ENCODE measurements around the gene G3BP1. TPM values are rescaled to one million over a fixed set of nuclear protein-coding genes. Genes with fewer than 3 reads are reported as not detected.
A peak's percentile ranks its signal among the peaks of the same experiment; 100 is the strongest.
"Not testable (repeated sequence)": the region's sequence is repeated elsewhere in the genome, so short reads cannot be mapped to it uniquely, and the experiment has no call there.

The G3BP1 gene
- total RNA-seq, 2 experiments from 2014 or later: 212 to 221 TPM

- no peak overlapping the region for H3K27ac Mint-ChIP-seq
These were observed 39.1 kb downstream of the G3BP1 start for GRCh38 chr5:151810897-151811296.

DNA sequence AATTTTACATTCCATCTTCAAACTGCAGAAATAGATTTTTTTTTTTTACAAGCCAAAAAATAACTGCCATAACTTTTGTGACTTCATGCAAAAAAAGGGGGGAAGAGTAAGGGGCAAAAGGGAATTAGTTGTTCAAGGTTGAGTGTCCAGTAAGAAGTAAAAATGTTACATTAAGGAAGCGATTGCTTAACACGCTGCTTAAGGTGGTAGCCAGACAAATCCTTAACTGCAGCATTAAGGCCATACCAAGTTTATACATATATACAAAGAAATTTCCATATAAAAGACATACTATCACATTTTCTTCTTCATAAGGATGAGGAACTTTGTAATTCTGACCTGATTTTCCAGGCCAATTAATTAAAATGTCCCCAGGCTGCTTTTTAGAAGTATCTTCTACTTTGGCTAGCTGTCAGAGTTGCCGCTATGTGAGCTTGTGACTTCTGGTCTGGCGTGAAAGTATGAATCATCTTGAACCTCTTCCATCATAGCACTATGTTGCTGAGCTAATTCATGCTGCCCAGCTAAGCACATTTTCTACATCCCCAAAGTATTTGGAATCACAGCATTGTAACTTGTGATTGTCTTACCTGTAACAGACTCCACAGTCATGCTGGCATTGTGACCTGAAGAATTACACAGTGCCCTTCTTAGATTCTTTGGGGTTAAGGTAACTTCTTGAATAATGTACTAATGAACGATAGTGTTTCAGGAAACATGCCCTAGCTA, 40.0 kb downstream of the G3BP1 start:
- Mint-ChIP-seq H3K4me1 (peaks cover 3% of the 10 kb centered on the region), H3K27me3 (no peaks in the 10 kb centered on the region), H3K27ac (no peak overlapping the region), H3K36me3 (ENCODE audit: low read depth) (peaks cover 77% of the 10 kb centered on the region), H3K4me3 (no peak overlapping the region), H3K9me3 (peaks cover 2% of the 10 kb centered on the region)
- ChIA-PET POLR2A (no interaction called here), CTCF (interaction anchor here (1.2 to 1.7 kb wide), 2 partner anchors 8 to 13 kb away, joined by 3 to 4 read pairs; no protein-coding TSS in a partner anchor)
- no peak for DNase-seq

More at GRCh38 chr5:151810897-151811296, 39.1 kb downstream of the G3BP1 start:
- Mint-ChIP-seq H3K9me3 (peaks cover 2% of the 10 kb centered on the region), H3K4me1 (peaks cover 6% of the 10 kb centered on the region), H3K27me3 (no peaks in the 10 kb centered on the region), H3K36me3 (ENCODE audit: low read depth) (peaks cover 80% of the 10 kb centered on the region), H3K4me3 (no peak overlapping the region)
- ChIA-PET CTCF (interaction anchor here (1.7 kb wide), 1 partner anchor 12 kb away, joined by 4 read pairs; no protein-coding TSS in a partner anchor), POLR2A (no interaction called here)
- no peak for DNase-seq

- H3K4me3 Mint-ChIP-seq: no peak overlapping the region
- H3K27ac Mint-ChIP-seq: no peak overlapping the region
- peaks cover 2% of the 10 kb centered on the region for H3K4me1 Mint-ChIP-seq
- ChIA-PET POLR2A (no interaction called here), CTCF (interaction anchor here (1.2 kb wide), 1 partner anchor 9 kb away, joined by 3 read pairs; no protein-coding TSS in a partner anchor)
- no peak for DNase-seq
- peaks cover 2% of the 10 kb centered on the region for H3K9me3 Mint-ChIP-seq
- peaks cover 68% of the 10 kb centered on the region for H3K36me3 Mint-ChIP-seq (ENCODE audit: low read depth)
- no peaks in the 10 kb centered on the region for H3K27me3 Mint-ChIP-seq
These were observed 41.1 kb downstream of the G3BP1 start for GRCh38 chr5:151812757-151813309.

GRCh38 chr5:151815051-151815450, 43.3 kb downstream of the G3BP1 start:
- Mint-ChIP-seq H3K27me3 (no peaks in the 10 kb centered on the region), H3K4me3 (no peak overlapping the region), H3K27ac (no peak overlapping the region), H3K4me1 (no peaks in the 10 kb centered on the region), H3K36me3 (ENCODE audit: low read depth) (peaks cover 48% of the 10 kb centered on the region), H3K9me3 (peaks cover 2% of the 10 kb centered on the region)
- no peak for DNase-seq
- ChIA-PET POLR2A (no interaction called here), CTCF (interaction anchor here (2.6 kb wide), 1 partner anchor 10 kb away, joined by 13 read pairs; no protein-coding TSS in a partner anchor)

DNA sequence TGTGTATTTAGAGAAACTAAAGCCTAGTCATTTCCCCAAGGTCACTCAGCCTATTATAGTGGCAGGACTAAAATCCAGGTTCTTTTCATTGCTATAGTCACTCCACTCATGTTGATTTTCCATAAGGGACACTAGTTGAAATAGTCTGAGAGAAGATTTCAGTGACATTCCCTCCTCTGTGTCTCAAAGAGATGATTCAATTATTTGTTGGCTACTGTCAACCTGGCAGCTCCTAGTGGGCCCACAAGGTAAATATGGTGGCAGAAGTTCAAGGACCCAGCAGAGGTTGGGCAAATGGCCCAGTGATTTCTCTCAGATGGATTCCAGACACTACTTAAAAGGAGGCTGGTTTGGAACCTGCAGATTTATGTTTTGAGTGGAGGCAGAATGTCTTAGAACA, 48.1 kb downstream of the G3BP1 start:
- ChIA-PET CTCF (no interaction called here), POLR2A (no interaction called here)

DNA sequence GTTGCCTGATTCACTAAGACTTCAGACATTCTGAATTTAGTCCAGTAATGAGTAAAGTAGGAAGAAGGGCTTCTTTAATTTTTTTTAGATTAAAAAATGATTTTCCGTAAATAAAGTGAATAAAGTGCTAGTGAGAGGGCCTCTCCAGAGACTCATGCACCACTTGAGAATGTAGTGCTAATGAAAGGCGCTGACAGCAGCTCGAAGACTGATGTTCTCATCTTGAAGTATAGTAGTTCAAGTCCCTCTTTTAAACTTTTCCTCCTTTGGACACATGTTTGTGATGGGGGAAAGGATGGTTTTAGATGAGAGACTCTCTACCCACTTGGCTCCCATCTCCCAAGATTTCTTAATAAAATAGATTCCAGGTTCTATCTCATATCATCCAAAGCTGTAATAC, 48.5 kb downstream of the G3BP1 start:
- H3K27me3 Mint-ChIP-seq: no peaks in the 10 kb centered on the region

More for the DNA sequence above, 48.1 kb downstream of the G3BP1 start:
- no peak overlapping the region for H3K4me3 Mint-ChIP-seq
- peak overlapping the region; percentile 11 for H3K27ac Mint-ChIP-seq
- H3K36me3 Mint-ChIP-seq (ENCODE audit: low read depth): peaks cover 13% of the 10 kb centered on the region
- H3K27me3 Mint-ChIP-seq: no peaks in the 10 kb centered on the region
- H3K9me3 Mint-ChIP-seq: no peaks in the 10 kb centered on the region
- no peak for DNase-seq
- no peaks in the 10 kb centered on the region for H3K4me1 Mint-ChIP-seq

DNA sequence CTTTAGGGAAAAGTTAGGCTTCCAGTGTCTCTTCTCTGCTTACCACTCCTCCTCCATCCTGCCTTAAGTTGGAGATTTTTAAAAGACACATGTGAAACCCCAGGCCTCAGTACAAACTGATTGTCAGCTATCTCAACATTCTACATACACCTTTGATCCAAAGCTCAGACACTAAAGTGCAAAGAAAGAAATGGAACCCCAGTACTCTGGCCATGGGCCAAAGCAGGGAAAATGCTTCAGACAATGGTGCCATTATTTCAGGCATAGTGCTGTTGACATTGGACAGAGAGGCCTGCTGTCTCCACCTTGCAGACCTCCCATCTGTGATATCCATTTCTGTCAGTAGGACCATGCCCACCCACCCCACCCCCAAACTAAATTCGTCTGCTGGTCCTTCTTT, 49.1 kb downstream of the G3BP1 start:
- Mint-ChIP-seq H3K4me3 (no peak overlapping the region), H3K27ac (no peak overlapping the region), H3K36me3 (ENCODE audit: low read depth) (peaks cover 9% of the 10 kb centered on the region), H3K27me3 (no peaks in the 10 kb centered on the region), H3K4me1 (no peaks in the 10 kb centered on the region), H3K9me3 (no peaks in the 10 kb centered on the region)
- CTCF ChIA-PET: no interaction called here
- POLR2A ChIA-PET: interaction anchor here (0.6 kb wide), 1 partner anchor 13 kb away, joined by 6 read pairs; no protein-coding TSS in a partner anchor
- DNase-seq: no peak

More for the DNA sequence above, 48.5 kb downstream of the G3BP1 start:
- H3K27ac Mint-ChIP-seq: no peak overlapping the region
- DNase-seq: no peak
- CTCF ChIA-PET: no interaction called here
- peaks cover 9% of the 10 kb centered on the region for H3K36me3 Mint-ChIP-seq (ENCODE audit: low read depth)
- H3K4me1 Mint-ChIP-seq: no peaks in the 10 kb centered on the region
- no peak overlapping the region for H3K4me3 Mint-ChIP-seq
- H3K9me3 Mint-ChIP-seq: no peaks in the 10 kb centered on the region
- POLR2A ChIA-PET: interaction anchor here (0.6 kb wide), 1 partner anchor 14 kb away, joined by 6 read pairs; no protein-coding TSS in a partner anchor

DNA sequence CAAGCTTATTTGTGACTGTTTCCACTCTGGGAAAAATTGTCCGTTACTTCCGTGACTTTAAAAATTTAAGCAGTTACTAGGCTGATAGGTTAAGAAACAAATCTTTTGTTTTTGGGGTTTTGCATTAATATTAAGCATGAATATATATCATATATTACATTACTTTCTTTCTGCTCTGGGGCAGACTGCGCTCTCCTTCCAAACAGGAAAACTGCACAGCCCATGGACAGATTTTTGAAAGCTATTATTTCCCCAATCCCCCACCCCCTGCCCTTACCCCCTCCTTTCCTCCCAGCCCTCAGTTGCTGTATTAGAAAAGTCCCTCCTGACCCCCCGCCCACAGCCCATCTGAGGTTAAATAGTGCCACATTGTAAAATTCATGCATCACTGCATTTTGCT, 50.4 kb downstream of the G3BP1 start:
- ChIA-PET POLR2A (no interaction called here), CTCF (no interaction called here)
- DNase-seq: no peak
- Mint-ChIP-seq H3K27me3 (no peaks in the 10 kb centered on the region), H3K36me3 (ENCODE audit: low read depth) (peaks cover 6% of the 10 kb centered on the region), H3K4me1 (no peaks in the 10 kb centered on the region), H3K27ac (no peak overlapping the region), H3K4me3 (no peak overlapping the region), H3K9me3 (no peaks in the 10 kb centered on the region)

- peak; percentile 43 for DNase-seq
- POLR2A ChIA-PET: no interaction called here
- Mint-ChIP-seq H3K4me1 (peaks cover 3% of the 10 kb centered on the region), H3K4me3 (no peak overlapping the region), H3K27me3 (no peaks in the 10 kb centered on the region), H3K27ac (no peak overlapping the region), H3K9me3 (peaks cover under 1% of the 10 kb centered on the region), H3K36me3 (ENCODE audit: low read depth) (peaks cover 16% of the 10 kb centered on the region)
- CTCF ChIA-PET: interaction anchor here (0.5 to 2.1 kb wide), 11 partner anchors 9 to 1430 kb away, joined by 3 to 14 read pairs (median 4); no protein-coding TSS in a partner anchor
These were observed 53.7 kb downstream of the G3BP1 start for GRCh38 chr5:151825445-151825844.

GRCh38 chr5:151829370-151829769, 57.6 kb downstream of the G3BP1 start:
- Mint-ChIP-seq H3K27me3 (no peaks in the 10 kb centered on the region), H3K36me3 (ENCODE audit: low read depth) (peaks cover 37% of the 10 kb centered on the region)

GRCh38 chr5:151832843-151833242, 61.1 kb downstream of the G3BP1 start:
- H3K4me3 Mint-ChIP-seq, H3K27ac Mint-ChIP-seq, POLR2A ChIA-PET, H3K27me3 Mint-ChIP-seq, CTCF ChIA-PET, DNase-seq: not testable (repeated sequence)
- Mint-ChIP-seq H3K4me1 (peaks cover 17% of the 10 kb centered on the region), H3K36me3 (ENCODE audit: low read depth) (peaks cover 31% of the 10 kb centered on the region), H3K9me3 (peaks cover 41% of the 10 kb centered on the region)

More at GRCh38 chr5:151829370-151829769, 57.6 kb downstream of the G3BP1 start:
- Mint-ChIP-seq H3K27ac (no peak overlapping the region), H3K4me3 (no peak overlapping the region), H3K9me3 (peaks cover 25% of the 10 kb centered on the region), H3K4me1 (peaks cover 17% of the 10 kb centered on the region)
- ChIA-PET CTCF (no interaction called here), POLR2A (no interaction called here)
- DNase-seq: no peak

DNA sequence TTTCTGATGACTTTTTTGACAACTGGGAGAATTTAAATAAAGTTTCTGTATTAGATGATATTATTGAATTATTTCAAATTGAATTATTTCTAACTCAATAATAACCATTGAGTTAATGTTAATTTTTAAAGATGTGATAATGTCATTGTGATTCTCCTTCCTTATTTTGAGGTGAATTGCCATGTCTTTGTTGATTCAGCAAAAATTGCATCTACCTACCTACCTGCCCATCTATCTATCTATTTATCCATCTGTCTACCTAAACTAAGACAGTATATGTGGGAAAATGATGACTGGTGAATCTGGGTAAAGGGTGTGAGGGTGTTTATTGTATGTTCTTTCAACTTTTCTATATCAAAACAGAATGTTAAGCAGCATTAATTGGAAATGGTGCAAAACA, 75.0 kb downstream of the G3BP1 start:
- Mint-ChIP-seq H3K36me3 (ENCODE audit: low read depth) (no peaks in the 10 kb centered on the region), H3K27me3 (no peaks in the 10 kb centered on the region), H3K4me3 (no peak overlapping the region), H3K9me3 (no peaks in the 10 kb centered on the region), H3K4me1 (no peaks in the 10 kb centered on the region), H3K27ac (no peak overlapping the region)
- CTCF ChIA-PET: no interaction called here
- POLR2A ChIA-PET: no interaction called here
- no peak for DNase-seq

- ChIA-PET CTCF (no interaction called here), POLR2A (no interaction called here)
- H3K9me3 Mint-ChIP-seq: no peaks in the 10 kb centered on the region
- no peak for DNase-seq
- H3K36me3 Mint-ChIP-seq (ENCODE audit: low read depth): no peaks in the 10 kb centered on the region
- H3K4me1 Mint-ChIP-seq: no peaks in the 10 kb centered on the region
- no peak overlapping the region for H3K4me3 Mint-ChIP-seq
- H3K27ac Mint-ChIP-seq: no peak overlapping the region
- H3K27me3 Mint-ChIP-seq: no peaks in the 10 kb centered on the region
These were observed 76.1 kb downstream of the G3BP1 start for GRCh38 chr5:151847871-151848270.
